Measurements from ENCODE around the gene LPP. TPM values are rescaled to one million over a fixed set of nuclear protein-coding genes. Genes with fewer than 3 reads are reported as not detected.
A peak's percentile ranks its signal among the peaks of the same experiment; 100 is the strongest.

LPP gene
- total and polyA plus RNA-seq, 9 donors: 15.9 to 280 (median 134) TPM

- Histone ChIP-seq H3K9me3 (no peaks in the 10 kb centered on the region), H3K4me3 (peak overlapping the region; percentile 70), H3K36me3 (no peaks in the 10 kb centered on the region), H3K27ac (peak overlapping the region; percentile 81 to 91), H3K27me3 (no peaks in the 10 kb centered on the region), H3K4me1 (ENCODE audit: insufficient read depth) (peaks cover 10% of the 10 kb centered on the region)
- no peak for TF ChIP-seq POLR2A (IDR thresholded peaks at IDR 0.05)
- TF ChIP-seq EP300 (IDR thresholded peaks at IDR 0.05): no peak
- no peak for TF ChIP-seq CTCF (IDR thresholded peaks at IDR 0.05)
- peak in 1 of 5 donors; percentile 25 for DNase-seq
- WGBS, 3 donors: 8 to 14% (median 13%) methylated on average over 8 of the region's 8 CpGs
- intact Hi-C loops (cut with DNase I): loop anchor here in 2 of 4 donors (5.0 to 10.0 kb wide), 6 partner anchors 60 to 413 kb away; partner anchors contain the start of gene BCL6 (in 1 of the 2)
These were observed 1.0 kb downstream of the LPP start for GRCh38 chr3:188154809-188155574.

- no peak for DNase-seq
- H3K9me3 ChIP-seq: no peaks in the 10 kb centered on the region
- TF ChIP-seq EP300 (IDR thresholded peaks at IDR 0.05) (no peak), CTCF (IDR thresholded peaks at IDR 0.05) (no peak), POLR2A (IDR thresholded peaks at IDR 0.05) (no peak)
- H3K4me1 ChIP-seq (ENCODE audit: insufficient read depth): peaks cover 10% of the 10 kb centered on the region
- intact Hi-C loops (cut with DNase I): loop anchor here in 2 of 4 donors (10.0 kb wide), 3 partner anchors 59 to 411 kb away; partner anchors contain the start of gene BCL6 (in 1 of the 2)
- WGBS, 3 donors: 87 to 90% (median 88%) methylated on average over 2 of the region's 2 CpGs
- H3K4me3 ChIP-seq: peak overlapping the region; percentile 70
- H3K27ac ChIP-seq: peak overlapping the region in 1 of 2 donors; percentile 5
- H3K27me3 ChIP-seq: no peaks in the 10 kb centered on the region
- H3K36me3 ChIP-seq: no peaks in the 10 kb centered on the region
These were observed 2.1 kb downstream of the LPP start for GRCh38 chr3:188156056-188156455.

- H3K4me1 ChIP-seq (ENCODE audit: insufficient read depth): peaks cover 10% of the 10 kb centered on the region
- intact Hi-C loops (cut with DNase I): loop anchor here in 2 of 4 donors (10.0 kb wide), 3 partner anchors 57 to 413 kb away; partner anchors contain the start of gene BCL6 (in 1 of the 2)
- H3K36me3 ChIP-seq: no peaks in the 10 kb centered on the region
- no peaks in the 10 kb centered on the region for H3K27me3 ChIP-seq
- TF ChIP-seq EP300 (IDR thresholded peaks at IDR 0.05): no peak
- no peak for TF ChIP-seq POLR2A (IDR thresholded peaks at IDR 0.05)
- TF ChIP-seq CTCF (IDR thresholded peaks at IDR 0.05): no peak
- 86 to 89% (median 86%) methylated on average over 6 of the region's 6 CpGs for WGBS, 3 donors
- DNase-seq: no peak
- no peak overlapping the region for H3K4me3 ChIP-seq
- no peaks in the 10 kb centered on the region for H3K9me3 ChIP-seq
- no peak overlapping the region for H3K27ac ChIP-seq
These were observed 3.5 kb downstream of the LPP start for GRCh38 chr3:188157407-188157806.

- H3K9me3 ChIP-seq: no peaks in the 10 kb centered on the region
- H3K36me3 ChIP-seq: no peaks in the 10 kb centered on the region
- 59 to 78% (median 75%) methylated on average over 5 of the region's 5 CpGs for WGBS, 3 donors
- H3K27me3 ChIP-seq: no peaks in the 10 kb centered on the region
- no peak for TF ChIP-seq EP300 (IDR thresholded peaks at IDR 0.05)
- no peak for TF ChIP-seq POLR2A (IDR thresholded peaks at IDR 0.05)
- no peak for TF ChIP-seq CTCF (IDR thresholded peaks at IDR 0.05)
- intact Hi-C loops (cut with DNase I): loop anchor here in 2 of 4 donors (10.0 kb wide), 3 partner anchors 57 to 413 kb away; partner anchors contain the start of gene BCL6 (in 1 of the 2)
- no peak overlapping the region for H3K27ac ChIP-seq
- H3K4me3 ChIP-seq: no peak overlapping the region
- DNase-seq: no peak
- H3K4me1 ChIP-seq (ENCODE audit: insufficient read depth): peaks cover 10% of the 10 kb centered on the region
These were observed 4.0 kb downstream of the LPP start for GRCh38 chr3:188157971-188158370.

Data from ovary (tissue), 9 donors.